T-helper 1 cell treated with Interleukin-12 subunit alpha and Interleukin-12 subunit beta and Interleukin-4 antibody, amounts not matched to agents 30 μg/mL and 1 μg/mL, for 36 hours (primary cell): ENCODE results near the gene OR4A16.

Experiments used
- H3K27ac Mint-ChIP-seq: one replicate; pipeline ENCODE4 v1.8.0; 2021; ENCODE audit warnings: mild to moderate bottlenecking, mixed read lengths
- H3K27me3 Mint-ChIP-seq: one replicate; pipeline ENCODE4 v1.8.0; 2021; ENCODE audit warnings: low read depth, mixed read lengths
- H3K36me3 Mint-ChIP-seq: one replicate; pipeline ENCODE4 v1.8.0; 2021; ENCODE audit warnings: low read depth, mixed read lengths
- H3K4me1 Mint-ChIP-seq: one replicate; pipeline ENCODE4 v1.8.0; 2021; ENCODE audit warnings: low read depth, mixed read lengths
- H3K4me3 Mint-ChIP-seq: one replicate; pipeline ENCODE4 v1.8.0; 2021; ENCODE audit warnings: mild to moderate bottlenecking, moderate library complexity, mixed read lengths
- H3K9me3 Mint-ChIP-seq: one replicate; pipeline ENCODE4 v1.8.0; 2021; ENCODE audit warnings: mixed read lengths

Gene OR4A16, protein sequence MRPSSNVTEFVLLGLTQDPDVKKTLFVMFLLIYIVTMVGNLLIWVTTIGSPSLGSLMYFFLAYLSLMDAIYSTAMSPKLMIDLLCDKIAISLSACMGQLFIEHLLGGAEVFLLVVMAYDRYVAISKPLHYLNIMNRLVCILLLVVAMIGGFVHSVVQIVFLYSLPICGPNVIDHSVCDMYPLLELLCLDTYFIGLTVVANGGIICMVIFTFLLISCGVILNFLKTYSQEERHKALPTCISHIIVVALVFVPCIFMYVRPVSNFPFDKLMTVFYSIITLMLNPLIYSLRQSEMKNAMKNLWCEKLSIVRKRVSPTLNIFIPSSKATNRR

DNA sequence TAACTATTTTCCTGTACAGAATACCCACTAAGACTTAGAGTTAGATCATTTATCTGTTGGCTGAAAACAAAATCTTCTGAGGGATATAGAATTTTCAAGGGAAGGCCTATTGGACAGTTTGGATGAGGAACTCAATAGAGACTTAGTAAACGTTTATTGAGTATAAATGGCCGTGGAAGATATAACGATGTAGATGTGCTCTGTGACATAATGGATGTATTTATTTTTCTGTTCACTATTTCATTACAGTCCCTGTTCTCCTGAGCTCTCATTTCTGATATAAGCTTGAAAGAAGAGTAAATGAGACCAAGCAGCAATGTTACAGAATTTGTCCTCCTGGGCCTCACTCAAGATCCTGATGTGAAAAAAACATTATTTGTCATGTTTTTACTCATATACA is at the start of gene OR4A16:
OR4A16 (plus strand) TSS at position 301 of the 400 bp plus-strand sequence; CDS start at position 301, 0 bp downstream.
- Mint-ChIP-seq H3K4me3 (no peak within 1 kb of the TSS), H3K27ac (no peak within 1 kb of the TSS), H3K9me3 (peaks cover 29% of the 10 kb centered on the region)

DNA sequence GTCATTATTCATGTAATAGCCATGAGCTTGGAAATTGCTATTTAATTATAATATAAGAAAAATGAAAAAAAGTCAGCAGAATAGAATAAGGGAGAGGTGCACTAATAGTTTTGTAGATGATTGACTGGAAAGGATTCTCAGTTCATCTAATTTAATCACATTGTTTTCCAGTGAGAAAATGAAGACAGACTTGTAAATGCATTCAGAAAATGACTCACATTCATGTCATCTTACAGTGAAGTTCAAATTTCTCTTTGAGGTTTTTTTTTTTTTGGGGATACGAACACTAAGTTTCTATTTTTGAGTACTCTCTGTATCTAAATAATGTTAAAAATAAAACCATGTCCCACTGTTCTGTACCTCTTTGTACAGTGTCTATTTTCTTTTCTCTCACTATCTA is 18.5 kb upstream of the OR4A16 start:
- Mint-ChIP-seq H3K36me3 (no peaks in the 10 kb centered on the region), H3K4me1 (no peaks in the 10 kb centered on the region), H3K9me3 (peaks cover 38% of the 10 kb centered on the region), H3K27ac (no peak overlapping the region), H3K27me3 (no peaks in the 10 kb centered on the region), H3K4me3 (no peak overlapping the region)

More for the DNA sequence above, at the start of gene OR4A16:
- no peaks in the 10 kb centered on the region for H3K27me3 Mint-ChIP-seq
- H3K36me3 Mint-ChIP-seq: no peaks in the 10 kb centered on the region
- no peaks in the 10 kb centered on the region for H3K4me1 Mint-ChIP-seq

DNA sequence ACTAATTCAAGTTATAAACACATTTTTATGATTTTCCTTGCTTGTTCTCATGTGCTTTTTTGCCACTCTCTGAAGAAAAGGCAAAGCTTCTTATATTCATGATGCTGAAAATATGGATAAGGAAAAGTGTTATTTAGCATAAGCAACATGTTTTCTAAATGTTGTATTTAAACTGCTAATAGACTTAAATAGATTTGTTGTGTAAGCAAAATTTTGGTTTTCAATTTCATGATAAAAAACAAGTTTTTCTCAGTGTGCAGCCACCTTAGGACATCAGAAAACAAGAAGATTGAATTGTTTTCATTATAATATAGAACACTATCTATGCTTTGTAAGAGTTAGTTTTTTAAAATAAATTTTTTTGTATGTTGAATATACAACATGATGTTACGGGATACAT is 2.3 kb downstream of the OR4A16 start:
- H3K36me3 Mint-ChIP-seq: no peaks in the 10 kb centered on the region
- H3K27me3 Mint-ChIP-seq: no peaks in the 10 kb centered on the region
- no peaks in the 10 kb centered on the region for H3K4me1 Mint-ChIP-seq
- peaks cover 34% of the 10 kb centered on the region for H3K9me3 Mint-ChIP-seq
- H3K27ac Mint-ChIP-seq: no peak overlapping the region
- no peak overlapping the region for H3K4me3 Mint-ChIP-seq

DNA sequence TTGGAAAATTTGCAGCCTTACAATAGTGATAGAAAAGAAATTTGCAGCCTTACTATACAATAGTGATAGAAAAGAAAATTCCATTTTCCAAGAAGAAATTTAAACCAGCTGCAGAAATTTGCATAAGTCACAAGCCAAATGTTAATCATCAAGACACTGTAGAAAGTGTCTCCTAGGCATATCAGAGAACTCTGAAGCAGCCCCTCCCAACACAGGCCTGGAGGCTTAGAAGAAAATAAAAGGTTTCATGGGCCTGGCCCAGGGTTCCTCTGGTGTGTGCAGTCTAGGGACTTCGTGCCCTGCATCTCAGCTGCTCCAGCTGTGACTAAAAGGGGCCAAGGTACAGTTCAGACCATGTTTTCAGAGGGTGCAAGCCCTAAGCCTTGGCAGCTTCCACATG is 6.0 kb downstream of the OR4A16 start:
- no peaks in the 10 kb centered on the region for H3K36me3 Mint-ChIP-seq
- no peak overlapping the region for H3K27ac Mint-ChIP-seq
- peaks cover 34% of the 10 kb centered on the region for H3K9me3 Mint-ChIP-seq
- no peaks in the 10 kb centered on the region for H3K27me3 Mint-ChIP-seq
- H3K4me1 Mint-ChIP-seq: no peaks in the 10 kb centered on the region
- H3K4me3 Mint-ChIP-seq: no peak overlapping the region

DNA sequence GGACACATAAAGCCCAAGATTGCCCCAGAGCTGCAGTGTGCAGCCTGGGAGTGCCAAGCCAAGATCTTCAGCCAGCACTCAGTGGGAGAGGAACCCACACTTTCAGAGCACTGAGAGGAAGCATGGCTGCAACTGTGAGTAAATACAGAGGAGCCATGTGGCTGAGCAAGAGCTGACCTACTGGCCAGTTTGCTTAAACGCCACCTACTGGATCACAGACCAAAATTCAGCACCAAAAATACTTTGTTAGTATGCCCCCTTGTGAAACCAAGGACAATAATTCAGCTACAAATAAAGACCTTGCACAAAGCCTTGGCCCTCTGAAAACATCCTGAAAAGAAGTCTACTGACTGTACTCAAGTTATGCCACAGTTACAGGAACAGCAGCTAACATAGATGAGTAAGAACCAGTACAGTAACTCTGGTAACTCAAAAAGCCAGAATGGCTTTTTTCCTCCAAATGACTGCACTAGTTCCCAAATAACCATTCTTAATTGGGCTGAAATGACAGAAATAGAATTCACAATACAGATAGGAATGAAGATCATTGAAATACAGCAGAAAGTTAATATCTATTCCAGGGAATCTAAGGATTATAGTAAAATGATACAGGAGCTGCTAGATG is 14.7 kb downstream of the OR4A16 start:
- Mint-ChIP-seq H3K4me1 (no peaks in the 10 kb centered on the region), H3K27me3 (no peaks in the 10 kb centered on the region), H3K9me3 (peaks cover 56% of the 10 kb centered on the region), H3K27ac (no peak overlapping the region), H3K36me3 (no peaks in the 10 kb centered on the region), H3K4me3 (no peak overlapping the region)

DNA sequence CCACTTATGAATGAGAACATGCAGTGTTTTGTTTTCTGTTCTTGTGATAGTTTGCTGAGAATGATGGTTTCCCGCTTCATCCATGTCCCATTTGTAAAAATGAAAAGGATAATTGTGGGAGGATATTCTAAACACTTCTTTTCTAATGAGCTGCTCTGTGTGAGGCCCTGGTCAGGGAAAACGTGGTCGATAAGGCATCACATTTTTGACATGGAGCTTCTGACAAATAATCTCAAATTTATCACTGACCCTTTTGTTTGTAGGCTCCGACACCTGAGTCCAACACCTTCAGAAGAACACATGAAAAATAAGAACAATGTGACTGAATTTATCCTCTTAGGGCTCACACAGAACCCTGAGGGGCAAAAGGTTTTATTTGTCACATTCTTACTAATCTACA is 24.7 kb downstream of the OR4A16 start, which contains the start of gene OR4A15:
OR4A15 (plus strand) TSS at position 301 of the 400 bp plus-strand sequence; CDS start at position 301, 0 bp downstream.
- no peaks in the 10 kb centered on the region for H3K4me1 Mint-ChIP-seq
- H3K27me3 Mint-ChIP-seq: no peaks in the 10 kb centered on the region
- H3K36me3 Mint-ChIP-seq: no peaks in the 10 kb centered on the region
- no peak within 1 kb of the TSS for H3K4me3 Mint-ChIP-seq
- H3K27ac Mint-ChIP-seq: no peak within 1 kb of the TSS
- H3K9me3 Mint-ChIP-seq: peaks cover 45% of the 10 kb centered on the region
